ENCODE data around the gene SLC16A5.

- TF ChIP-seq, protein P1, sequence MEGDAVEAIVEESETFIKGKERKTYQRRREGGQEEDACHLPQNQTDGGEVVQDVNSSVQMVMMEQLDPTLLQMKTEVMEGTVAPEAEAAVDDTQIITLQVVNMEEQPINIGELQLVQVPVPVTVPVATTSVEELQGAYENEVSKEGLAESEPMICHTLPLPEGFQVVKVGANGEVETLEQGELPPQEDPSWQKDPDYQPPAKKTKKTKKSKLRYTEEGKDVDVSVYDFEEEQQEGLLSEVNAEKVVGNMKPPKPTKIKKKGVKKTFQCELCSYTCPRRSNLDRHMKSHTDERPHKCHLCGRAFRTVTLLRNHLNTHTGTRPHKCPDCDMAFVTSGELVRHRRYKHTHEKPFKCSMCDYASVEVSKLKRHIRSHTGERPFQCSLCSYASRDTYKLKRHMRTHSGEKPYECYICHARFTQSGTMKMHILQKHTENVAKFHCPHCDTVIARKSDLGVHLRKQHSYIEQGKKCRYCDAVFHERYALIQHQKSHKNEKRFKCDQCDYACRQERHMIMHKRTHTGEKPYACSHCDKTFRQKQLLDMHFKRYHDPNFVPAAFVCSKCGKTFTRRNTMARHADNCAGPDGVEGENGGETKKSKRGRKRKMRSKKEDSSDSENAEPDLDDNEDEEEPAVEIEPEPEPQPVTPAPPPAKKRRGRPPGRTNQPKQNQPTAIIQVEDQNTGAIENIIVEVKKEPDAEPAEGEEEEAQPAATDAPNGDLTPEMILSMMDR (IDR thresholded peaks at IDR 0.05) = no peak
- TF ChIP-seq POLR2AphosphoS5 (IDR thresholded peaks at IDR 0.05) = no peak
Observed at GRCh38 chr17:75049706-75050105, 38.0 kb upstream of the SLC16A5 start.
